GM18505 (cell line): ENCODE data around the gene DNAAF8.

ENCODE experiments used
- ATAC-seq: cut with Tn5 transposase; IDR thresholded peaks from one replicate; pipeline ENCODE4 v1.9.1; 2021; ENCODE audit not compliant: unreplicated experiment
- POLR2A ChIP-seq: IDR thresholded peaks from 4 replicates; pipeline ENCODE4 v1.6.1; 2011; ENCODE audit warnings: borderline replicate concordance; ENCODE audit not compliant: insufficient read depth, insufficient read length; ENCODE audit errors: extremely low read depth

DNAAF8 gene

GRCh38 chr16:4787068-4787467 lies 52.7 kb downstream of the DNAAF8 start:
- no peak for TF ChIP-seq POLR2A
- ATAC-seq = no peak

GRCh38 chr16:4787627-4788482 lies 53.5 kb downstream of the DNAAF8 start, which contains the start of gene SEPTIN12:
Gene SEPTIN12, minus strand, starts transcription at chr16:4788345. Its CDS starts 700 bp downstream, at chr16:4787645.
- TF ChIP-seq POLR2A = no peak
- ATAC-seq = no peak

DNA sequence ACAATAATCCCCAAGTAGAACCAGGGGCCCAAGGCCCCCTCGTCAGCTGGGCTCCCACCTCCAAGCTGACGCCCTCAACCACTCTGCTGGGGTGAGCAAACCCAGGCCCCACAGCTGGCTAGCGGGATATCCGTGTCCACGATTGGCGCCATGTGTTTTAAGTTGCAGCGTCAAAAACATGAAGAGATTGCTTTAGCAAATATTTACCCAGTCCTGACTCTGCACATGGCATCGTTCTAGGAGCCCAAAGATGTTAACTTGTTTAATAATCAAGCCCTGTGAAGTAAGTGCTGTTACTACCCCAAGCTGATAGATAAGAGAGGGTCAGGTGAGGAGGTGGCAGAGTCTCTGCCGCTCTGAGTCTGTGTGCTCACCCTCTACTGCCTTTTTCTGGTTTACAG lies 54.2 kb downstream of the DNAAF8 start:
- TF ChIP-seq POLR2A = no peak
- ATAC-seq = no peak

- no peak for ATAC-seq
- TF ChIP-seq POLR2A = no peak
These were observed 54.6 kb downstream of the DNAAF8 start for GRCh38 chr16:4788910-4789309.

DNA sequence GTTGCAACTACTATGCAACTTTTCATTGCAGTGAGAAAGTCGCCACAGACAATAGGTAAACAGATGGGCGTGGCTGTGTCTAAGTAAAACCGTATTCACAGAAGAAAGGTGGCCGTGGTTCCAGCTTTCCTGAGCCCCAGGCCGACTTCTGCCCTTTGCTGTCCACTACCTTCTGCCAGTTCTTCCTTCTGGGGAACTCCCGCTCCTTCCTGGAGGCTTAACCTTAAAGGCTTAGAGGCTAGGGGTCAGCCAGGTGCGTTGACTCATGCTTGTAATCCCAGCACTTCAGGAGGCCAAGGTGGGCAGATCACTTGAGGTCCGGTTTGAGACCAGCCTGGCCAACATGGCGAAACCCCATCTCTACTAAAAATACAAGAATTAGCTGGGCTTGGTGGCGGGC lies 55.9 kb downstream of the DNAAF8 start:
- no peak for ATAC-seq
- TF ChIP-seq POLR2A = no peak

- TF ChIP-seq POLR2A = no peak
- no peak for ATAC-seq
These were observed 56.5 kb downstream of the DNAAF8 start for GRCh38 chr16:4790871-4791270.

GRCh38 chr16:4792951-4793513 lies 58.7 kb downstream of the DNAAF8 start:
- no peak for ATAC-seq

DNA sequence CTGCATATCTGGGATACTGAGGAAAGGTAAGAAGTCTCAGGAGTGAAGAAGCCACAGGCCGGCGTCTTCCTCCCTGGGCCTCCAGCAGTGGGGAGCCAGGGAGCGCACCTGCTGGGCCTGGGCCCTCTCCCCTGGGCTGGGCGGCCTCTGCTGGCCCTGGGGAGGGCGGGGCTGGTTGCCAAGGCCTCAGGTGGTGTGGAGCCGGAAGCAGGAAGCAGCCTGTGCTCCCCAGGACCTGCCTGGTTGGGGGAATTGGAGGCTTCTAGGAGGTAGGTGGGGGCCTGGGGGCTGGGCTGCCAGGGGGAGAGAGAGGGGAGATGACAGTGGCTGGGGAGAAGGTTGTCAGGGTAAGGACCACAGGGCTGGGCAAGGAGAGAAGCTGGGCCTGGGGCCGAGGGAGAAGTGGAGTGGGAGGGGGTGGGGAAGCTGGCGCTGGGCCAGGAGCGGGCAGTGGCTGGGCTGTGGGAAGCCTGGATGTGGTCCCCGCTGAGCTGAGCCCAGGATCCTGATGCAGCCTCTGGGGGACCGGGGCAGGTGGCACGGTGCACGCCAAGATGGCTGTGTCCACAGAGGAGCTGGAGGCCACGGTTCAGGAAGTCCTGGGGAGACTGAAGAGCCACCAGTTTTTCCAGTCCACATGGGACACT lies 61.0 kb downstream of the DNAAF8 start, which contains the start of gene SMIM22:
TSS of gene SMIM22 (plus strand) at position 189 of the 647 bp plus-strand sequence. CDS start at position 555, 366 bp downstream.
- no peak for ATAC-seq

More at GRCh38 chr16:4792951-4793513, 58.7 kb downstream of the DNAAF8 start:
- no peak for TF ChIP-seq POLR2A

DNA sequence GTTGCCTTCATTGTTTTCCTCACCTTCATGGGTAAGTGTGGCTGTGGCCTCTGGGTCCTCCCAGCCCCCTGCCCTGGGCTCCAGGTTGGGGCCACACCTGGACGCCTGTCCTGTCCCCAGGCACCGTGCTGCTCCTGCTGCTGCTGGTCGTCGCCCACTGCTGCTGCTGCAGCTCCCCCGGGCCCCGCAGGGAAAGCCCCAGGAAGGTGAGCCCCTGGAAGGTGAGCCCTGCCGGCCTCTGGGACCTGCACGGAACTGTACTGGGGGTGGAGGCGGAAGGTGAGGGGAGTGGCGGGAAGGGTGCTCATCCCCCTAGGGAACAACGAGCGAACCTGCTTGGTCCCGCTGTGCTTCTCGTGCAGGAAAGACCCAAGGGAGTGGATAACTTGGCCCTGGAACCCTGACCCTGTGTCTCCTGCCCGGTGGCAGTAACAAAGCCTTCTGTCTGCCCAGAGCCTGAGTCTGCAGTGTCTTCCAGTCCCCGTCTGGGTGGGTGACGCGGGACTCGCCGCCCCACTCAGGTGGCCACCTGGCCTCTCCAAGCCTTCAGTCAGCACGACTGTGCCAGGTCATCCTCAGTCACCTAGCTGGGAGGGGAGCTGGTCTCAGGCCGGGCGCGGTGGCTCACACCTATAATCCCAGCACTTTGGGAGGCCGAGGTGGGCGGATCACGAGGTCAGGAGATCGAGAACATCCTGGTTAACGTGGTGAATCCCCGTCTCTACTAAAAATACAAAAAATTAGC lies 61.7 kb downstream of the DNAAF8 start:
- no peak for TF ChIP-seq POLR2A
- ATAC-seq = no peak

More for the DNA sequence above, 61.0 kb downstream of the DNAAF8 start, which contains the start of gene SMIM22:
- no peak for TF ChIP-seq POLR2A

- no peak for ATAC-seq
- no peak for TF ChIP-seq POLR2A
These were observed 62.9 kb downstream of the DNAAF8 start for GRCh38 chr16:4796982-4797804.

DNA sequence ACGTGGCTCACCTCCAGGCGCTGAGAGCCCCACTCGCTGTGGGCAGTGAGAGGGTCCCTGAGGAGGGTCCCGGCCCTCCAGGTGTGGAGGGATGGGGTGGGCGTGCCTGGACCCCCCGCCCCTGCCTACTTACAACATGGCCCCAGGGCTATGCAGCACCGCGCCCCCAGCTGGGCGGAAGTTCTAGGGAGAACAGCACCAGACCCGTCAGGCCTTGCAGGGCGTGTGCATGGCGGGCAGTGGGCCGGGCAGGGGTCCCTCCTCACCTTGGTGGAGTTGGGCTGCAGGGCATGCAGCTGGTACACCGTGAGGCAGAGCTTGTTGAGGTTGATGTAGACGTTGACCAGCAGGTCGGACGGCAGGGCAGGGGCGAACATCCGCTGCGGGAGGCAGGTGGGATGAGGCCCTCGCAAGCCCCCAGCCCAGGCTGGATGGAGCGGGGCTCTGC lies 63.5 kb downstream of the DNAAF8 start:
- TF ChIP-seq POLR2A = no peak

DNA sequence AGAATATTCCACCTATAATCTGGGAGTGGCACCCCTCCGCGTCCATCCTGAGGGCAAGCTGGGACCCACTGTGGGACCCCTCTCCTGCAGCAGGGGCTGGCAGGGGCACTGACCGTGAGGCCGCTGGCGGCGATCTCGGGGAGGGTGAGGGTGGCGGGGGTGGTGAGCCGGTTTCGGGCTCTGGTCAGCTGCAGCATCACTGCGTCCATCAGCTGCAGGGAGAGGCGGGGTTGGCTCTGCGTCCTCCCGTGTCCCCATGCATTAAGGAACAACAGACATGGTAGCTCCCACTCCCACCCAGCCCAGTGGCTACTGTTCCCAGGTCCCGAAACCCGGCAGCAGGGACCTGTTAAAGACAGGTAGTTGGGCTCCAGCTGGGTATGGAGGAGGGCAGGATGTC lies 64.1 kb downstream of the DNAAF8 start:
- ATAC-seq = no peak
- TF ChIP-seq POLR2A = no peak

More for the DNA sequence above, 63.5 kb downstream of the DNAAF8 start:
- no peak for ATAC-seq
